ENCODE results near the gene EYS.
"Not testable (repeated sequence)": the region's sequence is repeated elsewhere in the genome, so short reads cannot be mapped to it uniquely, and the experiment has no call there.

The EYS gene

DNA sequence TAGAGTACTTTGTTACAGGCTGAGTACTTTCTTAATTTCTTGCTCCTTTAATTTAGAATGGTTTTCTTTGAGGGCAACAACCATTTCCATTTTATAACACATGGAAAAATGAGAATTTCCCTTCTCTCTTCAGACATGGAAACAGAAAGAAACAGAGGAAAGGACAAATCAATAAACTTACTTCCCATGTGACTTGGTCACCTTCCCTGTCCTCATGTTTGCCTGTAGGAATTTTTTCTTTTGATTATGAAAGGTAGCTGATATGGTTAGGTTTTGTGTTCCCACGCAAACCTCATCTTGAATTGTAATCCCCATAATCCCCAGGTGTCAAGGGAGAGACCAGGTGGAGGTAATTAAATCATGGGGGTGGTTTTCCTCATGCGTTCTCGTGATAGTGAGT is 1901.7 kb downstream of the EYS start:
- Histone ChIP-seq H3K27ac (peak overlapping the region in 1 of 2 donors; percentile 58), H3K4me3 (no peak overlapping the region)
- no peak for DNase-seq (ENCODE audit: low spot score)
- TF ChIP-seq, protein P1, sequence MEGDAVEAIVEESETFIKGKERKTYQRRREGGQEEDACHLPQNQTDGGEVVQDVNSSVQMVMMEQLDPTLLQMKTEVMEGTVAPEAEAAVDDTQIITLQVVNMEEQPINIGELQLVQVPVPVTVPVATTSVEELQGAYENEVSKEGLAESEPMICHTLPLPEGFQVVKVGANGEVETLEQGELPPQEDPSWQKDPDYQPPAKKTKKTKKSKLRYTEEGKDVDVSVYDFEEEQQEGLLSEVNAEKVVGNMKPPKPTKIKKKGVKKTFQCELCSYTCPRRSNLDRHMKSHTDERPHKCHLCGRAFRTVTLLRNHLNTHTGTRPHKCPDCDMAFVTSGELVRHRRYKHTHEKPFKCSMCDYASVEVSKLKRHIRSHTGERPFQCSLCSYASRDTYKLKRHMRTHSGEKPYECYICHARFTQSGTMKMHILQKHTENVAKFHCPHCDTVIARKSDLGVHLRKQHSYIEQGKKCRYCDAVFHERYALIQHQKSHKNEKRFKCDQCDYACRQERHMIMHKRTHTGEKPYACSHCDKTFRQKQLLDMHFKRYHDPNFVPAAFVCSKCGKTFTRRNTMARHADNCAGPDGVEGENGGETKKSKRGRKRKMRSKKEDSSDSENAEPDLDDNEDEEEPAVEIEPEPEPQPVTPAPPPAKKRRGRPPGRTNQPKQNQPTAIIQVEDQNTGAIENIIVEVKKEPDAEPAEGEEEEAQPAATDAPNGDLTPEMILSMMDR (IDR thresholded peaks at IDR 0.05): no peak

DNA sequence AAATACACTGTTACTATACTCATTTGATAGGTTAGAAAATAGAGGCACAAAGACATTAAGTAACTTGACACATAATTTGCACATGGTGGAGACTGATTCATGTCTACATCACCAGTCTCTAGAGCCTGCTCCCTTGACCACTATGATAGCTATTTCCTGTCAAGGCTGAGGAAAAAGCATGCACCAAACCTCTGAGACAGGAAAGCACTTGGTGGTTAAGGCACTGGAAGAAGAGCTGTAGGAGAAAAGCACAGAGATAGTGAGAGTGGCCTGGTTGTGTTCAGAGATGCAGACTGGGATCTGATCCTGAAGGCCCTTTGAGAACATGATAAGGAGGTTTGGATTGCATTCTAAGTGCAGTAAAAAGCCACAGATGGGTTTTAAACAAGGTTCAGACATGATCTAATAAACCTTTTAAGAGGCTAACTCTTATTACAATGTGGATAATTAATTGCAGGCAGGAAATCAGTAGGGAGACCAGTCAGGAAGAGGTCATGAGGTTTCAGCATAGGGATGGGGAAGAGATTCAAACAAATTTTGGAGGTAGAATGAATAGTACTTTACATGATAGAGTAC is 1902.6 kb downstream of the EYS start:
- no peak for DNase-seq (ENCODE audit: low spot score)
- Histone ChIP-seq H3K27ac (no peak overlapping the region), H3K4me3 (no peak overlapping the region)
- TF ChIP-seq, protein P1 (IDR thresholded peaks at IDR 0.05): no peak

DNA sequence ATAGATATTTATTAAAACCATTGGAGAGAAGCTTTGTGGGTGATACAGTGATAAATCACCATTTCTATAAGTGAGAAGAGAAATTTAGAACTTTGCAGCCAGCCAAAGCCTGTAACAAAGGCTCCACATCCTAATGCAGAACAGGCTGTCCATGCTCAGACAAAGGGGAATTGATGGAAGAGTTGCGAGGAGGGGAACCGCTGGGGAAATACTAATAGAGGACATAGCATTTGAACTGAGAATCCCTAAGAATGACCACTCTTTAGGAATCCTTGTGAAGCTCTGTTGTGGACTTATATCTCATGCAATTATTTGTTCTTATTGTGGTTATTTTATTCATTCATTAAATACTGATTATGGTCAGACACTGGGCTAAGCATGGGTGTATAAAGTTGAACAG is 1903.7 kb downstream of the EYS start:
- Histone ChIP-seq H3K27ac (no peak overlapping the region), H3K4me3 (no peak overlapping the region)
- TF ChIP-seq, protein P1 (IDR thresholded peaks at IDR 0.05): no peak
- DNase-seq (ENCODE audit: low spot score): no peak

DNA sequence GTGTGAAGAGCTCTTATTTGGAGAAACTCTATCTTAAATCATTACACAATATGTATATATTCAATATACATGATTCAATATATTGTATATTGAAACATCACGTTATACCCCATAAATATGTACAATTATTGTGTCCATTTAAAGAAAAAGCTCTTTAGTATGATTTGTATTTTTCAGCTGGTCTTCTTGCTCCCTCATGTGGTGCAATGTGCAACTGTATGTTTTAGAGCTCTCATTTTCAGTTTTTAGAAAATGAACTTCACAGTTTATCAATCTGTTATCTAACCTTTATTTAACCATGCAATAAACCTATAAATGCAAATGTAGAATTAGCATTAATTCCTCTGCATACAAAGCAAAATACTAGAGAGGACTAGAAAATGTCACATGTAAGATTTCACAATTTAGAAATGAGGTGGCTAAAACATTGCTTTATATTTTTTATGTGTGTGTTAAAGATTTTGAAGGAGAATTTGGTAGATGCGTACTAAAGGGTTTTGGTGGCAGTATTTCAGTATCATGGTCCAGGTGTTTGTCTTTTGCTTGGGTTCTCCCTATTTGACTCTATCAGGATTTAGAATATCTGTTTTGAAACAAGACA is 1904.3 kb downstream of the EYS start:
- H3K27ac ChIP-seq: no peak overlapping the region
- H3K4me3 ChIP-seq: no peak overlapping the region
- TF ChIP-seq, protein P1 (IDR thresholded peaks at IDR 0.05): peak; percentile 21
- DNase-seq (ENCODE audit: low spot score): no peak

DNA sequence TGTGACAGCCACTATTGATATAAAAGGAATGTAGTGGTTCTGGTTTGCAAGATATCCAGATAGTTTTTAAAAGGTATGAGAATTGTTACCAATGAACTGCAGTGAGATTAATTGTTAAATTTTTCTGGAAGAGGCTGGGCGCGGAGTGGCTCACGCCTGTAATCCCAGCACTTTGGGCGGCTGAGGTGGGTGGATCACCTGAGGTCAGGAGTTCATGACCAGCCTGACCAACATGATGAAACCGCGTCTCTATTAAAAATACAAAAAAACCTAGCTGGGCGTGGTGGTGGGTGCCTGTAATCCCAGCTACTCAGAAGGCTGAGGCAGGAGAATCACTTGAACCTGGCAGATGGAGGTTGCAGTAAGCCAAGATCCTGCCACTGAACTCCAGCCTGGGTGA is 1906.6 kb downstream of the EYS start:
- DNase-seq (ENCODE audit: low spot score); H3K27ac ChIP-seq; H3K4me3 ChIP-seq: not testable (repeated sequence)

DNA sequence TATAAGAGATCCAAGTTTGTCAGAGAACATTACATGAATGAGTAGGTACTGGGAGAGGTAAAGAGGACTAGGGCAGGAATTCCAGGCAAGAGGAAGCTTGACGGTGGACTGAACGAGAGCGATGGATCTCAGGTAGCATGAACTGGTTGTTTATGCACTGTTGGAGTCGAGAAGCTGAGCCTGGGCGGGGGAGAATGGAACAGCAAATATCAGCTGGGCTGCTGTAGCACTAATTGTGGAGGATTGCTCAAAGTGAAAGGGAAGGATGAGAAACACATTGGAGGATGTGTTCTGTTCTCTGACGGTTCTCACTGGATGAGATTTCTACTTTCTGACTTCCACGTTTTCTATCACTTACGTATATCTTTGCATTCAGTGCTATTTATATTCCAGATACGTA is 1907.2 kb downstream of the EYS start:
- no peak for DNase-seq (ENCODE audit: low spot score)
- Histone ChIP-seq H3K27ac (no peak overlapping the region), H3K4me3 (no peak overlapping the region)
- TF ChIP-seq, protein P1 (IDR thresholded peaks at IDR 0.05): no peak

DNA sequence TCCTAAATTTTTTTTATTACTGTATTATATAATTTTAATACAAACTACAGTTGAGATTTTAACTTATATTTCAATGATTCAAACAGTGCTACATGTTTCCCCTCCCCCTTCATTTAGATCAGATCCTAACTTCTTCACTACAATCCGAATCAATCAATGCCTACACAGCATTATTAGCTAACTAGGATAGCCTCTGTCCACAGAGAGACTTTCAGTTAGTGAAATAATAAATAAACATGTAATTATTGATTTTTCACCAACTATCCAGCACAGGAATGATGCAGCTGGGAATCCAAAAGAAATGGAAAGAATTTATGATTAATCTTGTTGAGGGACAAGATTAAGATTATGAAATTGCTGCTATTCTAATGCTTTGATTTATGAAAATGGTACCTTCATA is 1907.7 kb downstream of the EYS start:
- TF ChIP-seq, protein P1 (IDR thresholded peaks at IDR 0.05): no peak
- Histone ChIP-seq H3K27ac (no peak overlapping the region), H3K4me3 (no peak overlapping the region)
- no peak for DNase-seq (ENCODE audit: low spot score)
